IMR-90 (cell line): ENCODE results near the gene AANAT. TPM values are rescaled to one million over a fixed set of nuclear protein-coding genes. Genes with fewer than 3 reads are reported as not detected.
A peak's percentile ranks its signal among the peaks of the same experiment; 100 is the strongest.

Experiments used
- ATAC-seq: fragments of 200-7000 bp; cut with Tn5 transposase; 2 replicates; pipeline ENCODE4 v1.9.1; 2020; ENCODE audit warnings: low read depth, mild to moderate bottlenecking, moderate library complexity
- BruUV-seq: library from RNA; stranded (reverse); fragments of 400-500 nt; replicated peaks from 2 replicates; lab custom pipeline; 2021; lab: Mats Ljungman, UMichigan
- CTCF ChIA-PET: fragments of 300-600 bp; formaldehyde crosslinking; extraction: SDS; loops from one replicate; lab custom pipeline; 2021; ENCODE audit warnings: antibody characterized with exemption; lab: Yijun Ruan, JAX
- POLR2A ChIA-PET: fragments of 300-600 bp; sonication (Branson Sonifier 250); formaldehyde crosslinking; loops from one replicate; lab custom pipeline; 2022; ENCODE audit warnings: antibody characterized with exemption; ENCODE audit not compliant: unreplicated experiment; lab: Charles Lee
- DNase-seq: peaks from one replicate; pipeline ENCODE4 v3.0.0; 2013
- H2AFZ ChIP-seq: replicated peaks from 2 replicates; pipeline ENCODE3; 2013; ENCODE audit warnings: low read length, mild to moderate bottlenecking; ENCODE audit not compliant: poor library complexity
- H2AK5ac ChIP-seq: 2 replicates; pipeline ENCODE4 v1.6.1; 2013; ENCODE audit warnings: low read depth, low read length, inconsistent platforms
- H2AK9ac ChIP-seq: replicated peaks from 2 replicates; pipeline ENCODE3; 2013; ENCODE audit warnings: mild to moderate bottlenecking, low read depth, low read length, moderate library complexity; ENCODE audit not compliant: poor library complexity
- H2BK120ac ChIP-seq: 2 replicates; pipeline ENCODE4 v1.6.1; 2013; ENCODE audit warnings: low read depth, low read length, inconsistent platforms
- H2BK15ac ChIP-seq: 3 replicates; pipeline ENCODE4 v1.6.1; 2013; ENCODE audit warnings: low read depth, low read length, inconsistent platforms
- H2BK20ac ChIP-seq: 2 replicates; pipeline ENCODE4 v1.6.1; 2013; ENCODE audit warnings: low read depth, mild to moderate bottlenecking, inconsistent platforms, low read length, moderate library complexity
- H2BK5ac ChIP-seq: 2 replicates; pipeline ENCODE4 v1.6.1; 2013; ENCODE audit warnings: mild to moderate bottlenecking, low read depth, low read length, inconsistent platforms; ENCODE audit not compliant: poor library complexity, severe bottlenecking
- H3K14ac ChIP-seq: replicated peaks from 2 replicates; pipeline ENCODE4 v1.6.1; 2013; ENCODE audit warnings: low read depth, low read length, inconsistent platforms
- H3K18ac ChIP-seq: 2 replicates; pipeline ENCODE4 v1.6.1; 2013; ENCODE audit warnings: low read depth, low read length, control low read depth
- H3K23ac ChIP-seq: 2 replicates; pipeline ENCODE4 v1.6.1; 2013; ENCODE audit warnings: low read depth, low read length, inconsistent platforms
- H3K27ac ChIP-seq: 2 replicates; pipeline ENCODE4 v1.5.1; 2013; ENCODE audit warnings: mild to moderate bottlenecking, control low read depth, low read length; ENCODE audit not compliant: insufficient read depth
- H3K27me3 ChIP-seq: 2 replicates; pipeline ENCODE4 v1.6.1; 2013; ENCODE audit warnings: low read length; ENCODE audit not compliant: control insufficient read depth, insufficient read depth
- H3K36me3 ChIP-seq: 2 replicates; pipeline ENCODE4 v1.6.1; 2013; ENCODE audit warnings: low read length, mixed read lengths; ENCODE audit not compliant: control insufficient read depth, insufficient read depth
- H3K4ac ChIP-seq: 2 replicates; pipeline ENCODE4 v1.6.1; 2013; ENCODE audit warnings: low read depth, low read length, inconsistent platforms
- H3K4me1 ChIP-seq: 2 replicates; pipeline ENCODE4 v1.6.1; 2013; ENCODE audit warnings: low read length, mixed read lengths; ENCODE audit not compliant: control insufficient read depth, insufficient read depth
- H3K4me2 ChIP-seq: 2 replicates; pipeline ENCODE4 v1.6.1; 2013; ENCODE audit warnings: low read depth, mild to moderate bottlenecking, control low read depth, low read length, moderate library complexity
- H3K4me3 ChIP-seq: 2 replicates; pipeline ENCODE4 v1.5.1; 2013; ENCODE audit warnings: low read depth, mild to moderate bottlenecking, control low read depth, low read length, moderate library complexity; ENCODE audit not compliant: insufficient read depth
- H3K56ac ChIP-seq: 2 replicates; pipeline ENCODE4 v1.6.1; 2013; ENCODE audit warnings: low read length, inconsistent platforms; ENCODE audit not compliant: insufficient read depth; ENCODE audit errors: extremely low read depth
- H3K79me1 ChIP-seq, 2 experiments: 2 replicates each; pipeline ENCODE4 v1.6.1; 2013; ENCODE audit warnings: low read length in 2 of 2, inconsistent platforms in 1 of 2, low read depth in 1 of 2
- H3K9ac ChIP-seq: 2 replicates; pipeline ENCODE4 v1.6.1; 2013; ENCODE audit warnings: low read depth, low read length, control low read depth
- H3K9me1 ChIP-seq: 2 replicates; pipeline ENCODE4 v1.6.1; 2013; ENCODE audit warnings: low read length, inconsistent platforms; ENCODE audit not compliant: insufficient read depth
- H3K9me3 ChIP-seq: 2 replicates; pipeline ENCODE4 v1.6.1; 2013; ENCODE audit warnings: low read length; ENCODE audit not compliant: control insufficient read depth, insufficient read depth
- H4K20me1 ChIP-seq: 2 replicates; pipeline ENCODE4 v1.6.1; 2013; ENCODE audit warnings: low read length, inconsistent platforms; ENCODE audit not compliant: insufficient read depth
- H4K5ac ChIP-seq: 2 replicates; pipeline ENCODE4 v1.6.1; 2013; ENCODE audit warnings: mild to moderate bottlenecking, low read depth, low read length, control low read depth
- H4K8ac ChIP-seq, 2 experiments: 2 replicates each; pipeline ENCODE4 v1.6.1; 2013; ENCODE audit warnings: low read depth in 2 of 2, low read length in 2 of 2, control low read depth in 1 of 2, inconsistent platforms in 1 of 2
- H4K91ac ChIP-seq: 2 replicates; pipeline ENCODE4 v1.6.1; 2013; ENCODE audit warnings: low read depth, low read length, inconsistent platforms; ENCODE audit not compliant: insufficient read depth
- BHLHE40 ChIP-seq: fragments of 150-350 bp; IDR thresholded peaks from 2 replicates; pipeline ENCODE4 v1.6.1; 2016; ENCODE audit warnings: mild to moderate bottlenecking, low read depth, low read length
- CHD1 ChIP-seq: IDR thresholded peaks from 2 replicates; pipeline ENCODE4 v1.6.1; 2012; ENCODE audit warnings: low read depth, low read length, improper control_type of control experiment
- FOS ChIP-seq: fragments of 150-350 bp; IDR thresholded peaks from 2 replicates; pipeline ENCODE4 v1.6.1; 2016; ENCODE audit warnings: low read depth, low read length
- MAFK ChIP-seq: IDR thresholded peaks from 2 replicates; pipeline ENCODE4 v1.6.1; 2012; ENCODE audit warnings: low read depth, low read length, improper control_type of control experiment
- WGBS, 2 experiments: methylation state at CpG; one replicate each; pipeline versions ENCODE4 v1.1.5 to v1.1.7; 2013; ENCODE audit warnings: missing lambda C conversion rate in 2 of 2; ENCODE audit not compliant: insufficient read length in 1 of 2; ENCODE audit errors: extremely low coverage in 2 of 2; 5-methylcytosine and 5-hydroxymethylcytosine counted together
- dilution Hi-C: fragments of 300-500 bp; cut with HindIII; formaldehyde crosslinking; loops from one replicate; pipeline ENCODE4 v1.14.3; 2018; ENCODE audit warnings: low sequenced_read_pairs; ENCODE audit not compliant: unreplicated experiment
- in situ Hi-C: fragments of 300-500 bp; cut with MboI; formaldehyde crosslinking; loops from 3 replicates; pipeline ENCODE4 v1.14.3; 2019; ENCODE audit warnings: low sequenced_read_pairs, inconsistent platforms, mixed read lengths
- intact Hi-C: fragments of 100-400 bp; cut with micrococcal nuclease; formaldehyde crosslinking; loops from 2 replicates; pipeline ENCODE4 v1.10.0; 2022
- polyA plus RNA-seq, 3 experiments: library from polyadenylated mRNA; depleted of rRNA; stranded (reverse); fragments of >200 nt; gene quantifications; 2 replicates each; pipeline ENCODE4 v1.2.3, GENCODE V29; 2012; ENCODE audit warnings: low replicate concordance in 1 of 3
- total RNA-seq: library from RNA; depleted of rRNA; stranded (reverse); fragments of >200 nt; gene quantifications from 2 replicates; pipeline ENCODE4 v1.2.3, GENCODE V29; 2012

AANAT gene
- total and polyA plus RNA-seq, 2 of the 4 experiments (the other 2 are of a cell fraction): 0.21 TPM; not detected in 1

DNA sequence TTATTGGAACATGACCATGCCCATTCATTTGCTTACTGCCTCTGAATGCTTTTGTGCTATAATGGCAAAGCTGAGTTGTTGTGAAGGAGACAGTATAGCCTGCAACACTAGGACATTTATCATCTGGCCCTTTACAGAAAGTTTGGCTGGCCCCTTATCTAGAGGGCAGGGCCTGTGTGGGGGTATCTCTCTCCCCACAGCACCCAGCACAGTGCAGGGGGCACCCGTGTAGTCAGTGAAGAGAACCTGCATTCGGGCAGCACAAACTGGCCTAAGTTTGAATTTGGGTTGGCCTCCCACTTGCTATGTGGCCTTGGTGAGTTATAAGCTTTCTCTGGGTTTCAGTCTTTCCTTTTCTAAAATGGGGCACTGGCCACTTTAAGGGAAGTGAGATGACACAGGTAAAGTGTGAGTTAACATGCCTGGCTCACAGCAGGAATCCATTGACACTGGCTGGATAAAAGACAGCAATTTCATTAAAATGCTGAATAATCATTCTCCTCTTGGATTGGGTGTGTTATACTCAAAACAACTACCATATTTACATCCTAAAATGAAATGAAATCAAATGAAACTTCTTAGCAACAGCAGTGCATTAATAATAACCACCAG is 26.5 kb upstream of the AANAT start:
- H2BK20ac ChIP-seq: no peak overlapping the region
- no peaks in the 10 kb centered on the region for H3K9me3 ChIP-seq
- no peak overlapping the region for H2BK120ac ChIP-seq
- no peak overlapping the region for H3K9ac ChIP-seq
- CTCF ChIA-PET: no interaction called here
- H3K56ac ChIP-seq: no peak overlapping the region
- dilution Hi-C loops: no loop called here
- TF ChIP-seq MAFK (peak; percentile 50; the same call in 1 of the 2 replicates), FOS (no peak), BHLHE40 (no peak), CHD1 (no peak)
- H3K27me3 ChIP-seq: no peaks in the 10 kb centered on the region
- H4K8ac ChIP-seq: no peak overlapping the region
- H2AK9ac ChIP-seq: no peak overlapping the region
- POLR2A ChIA-PET: no interaction called here
- H4K5ac ChIP-seq: no peak overlapping the region
- H2BK5ac ChIP-seq: no peak overlapping the region
- BruUV-seq: no TSS peak
- no peak overlapping the region for H2AFZ ChIP-seq
- peaks cover 52% of the 10 kb centered on the region for H3K9me1 ChIP-seq
- H3K27ac ChIP-seq: no peak overlapping the region
- H3K4me2 ChIP-seq: no peak overlapping the region
- 0 out of 2 replicates have a peak overlapping the region, but pooled peaks have one; percentile 27 for H3K23ac ChIP-seq
- H3K18ac ChIP-seq: no peak overlapping the region
- peaks cover 81% of the 10 kb centered on the region for H4K20me1 ChIP-seq
- ATAC-seq (no peak), DNase-seq (no peak)
- peaks cover 42% of the 10 kb centered on the region for H3K4me1 ChIP-seq
- H4K91ac ChIP-seq: no peak overlapping the region
- no peak overlapping the region for H2AK5ac ChIP-seq
- no CpG with 5 or more reads among the region's 2 CpGs for WGBS, 2 experiments
- H3K14ac ChIP-seq: no peak overlapping the region
- H3K4ac ChIP-seq: no peak overlapping the region
- no peaks in the 10 kb centered on the region for H3K36me3 ChIP-seq
- H2BK15ac ChIP-seq: no peak overlapping the region
- H3K79me1 ChIP-seq: peaks cover 39 to 90% of the 10 kb centered on the region in 2 experiments
- in situ Hi-C loops: no loop called here
- H3K4me3 ChIP-seq: no peak overlapping the region
- intact Hi-C loops: no loop called here
